ENCODE results near the gene YEATS2.

DNA sequence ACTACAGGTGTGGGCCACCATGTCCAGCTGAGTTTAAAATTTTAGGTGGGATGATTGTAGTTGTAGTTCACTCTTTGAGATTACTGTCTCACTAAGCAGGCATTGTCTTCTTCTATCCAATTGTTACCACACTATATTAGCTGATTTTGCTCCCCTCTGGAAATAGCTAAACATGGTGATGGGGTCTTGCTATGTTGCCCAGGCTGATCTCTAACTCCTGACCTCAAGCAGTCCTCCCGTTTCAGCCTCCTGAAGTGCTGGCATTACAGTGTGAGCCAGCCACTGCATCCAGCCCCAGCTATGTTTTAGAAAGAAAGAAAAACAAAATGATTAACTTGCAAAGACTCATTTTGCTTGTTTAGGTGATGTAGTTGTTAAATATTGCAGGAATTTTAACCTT, 30.6 kb downstream of the YEATS2 start:
- TF ChIP-seq, protein P1, sequence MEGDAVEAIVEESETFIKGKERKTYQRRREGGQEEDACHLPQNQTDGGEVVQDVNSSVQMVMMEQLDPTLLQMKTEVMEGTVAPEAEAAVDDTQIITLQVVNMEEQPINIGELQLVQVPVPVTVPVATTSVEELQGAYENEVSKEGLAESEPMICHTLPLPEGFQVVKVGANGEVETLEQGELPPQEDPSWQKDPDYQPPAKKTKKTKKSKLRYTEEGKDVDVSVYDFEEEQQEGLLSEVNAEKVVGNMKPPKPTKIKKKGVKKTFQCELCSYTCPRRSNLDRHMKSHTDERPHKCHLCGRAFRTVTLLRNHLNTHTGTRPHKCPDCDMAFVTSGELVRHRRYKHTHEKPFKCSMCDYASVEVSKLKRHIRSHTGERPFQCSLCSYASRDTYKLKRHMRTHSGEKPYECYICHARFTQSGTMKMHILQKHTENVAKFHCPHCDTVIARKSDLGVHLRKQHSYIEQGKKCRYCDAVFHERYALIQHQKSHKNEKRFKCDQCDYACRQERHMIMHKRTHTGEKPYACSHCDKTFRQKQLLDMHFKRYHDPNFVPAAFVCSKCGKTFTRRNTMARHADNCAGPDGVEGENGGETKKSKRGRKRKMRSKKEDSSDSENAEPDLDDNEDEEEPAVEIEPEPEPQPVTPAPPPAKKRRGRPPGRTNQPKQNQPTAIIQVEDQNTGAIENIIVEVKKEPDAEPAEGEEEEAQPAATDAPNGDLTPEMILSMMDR (IDR thresholded peaks at IDR 0.05 in 4 of 5, conservative IDR thresholded peaks at IDR 0.05 in 1 of 5), result no peak
- no peak for TF ChIP-seq POLR2A (IDR thresholded peaks at IDR 0.05)
